NB4 (cell line): ENCODE data around the gene N4BP2.

ENCODE experiments used
- CTCF ChIP-seq: IDR thresholded peaks from one replicate; pipeline ENCODE4 v1.5.1; 2012; ENCODE audit warnings: low read depth, low read length
- MAX ChIP-seq: IDR thresholded peaks from 2 replicates; pipeline ENCODE4 v1.6.1; 2011; ENCODE audit warnings: low read depth, low read length

DNA sequence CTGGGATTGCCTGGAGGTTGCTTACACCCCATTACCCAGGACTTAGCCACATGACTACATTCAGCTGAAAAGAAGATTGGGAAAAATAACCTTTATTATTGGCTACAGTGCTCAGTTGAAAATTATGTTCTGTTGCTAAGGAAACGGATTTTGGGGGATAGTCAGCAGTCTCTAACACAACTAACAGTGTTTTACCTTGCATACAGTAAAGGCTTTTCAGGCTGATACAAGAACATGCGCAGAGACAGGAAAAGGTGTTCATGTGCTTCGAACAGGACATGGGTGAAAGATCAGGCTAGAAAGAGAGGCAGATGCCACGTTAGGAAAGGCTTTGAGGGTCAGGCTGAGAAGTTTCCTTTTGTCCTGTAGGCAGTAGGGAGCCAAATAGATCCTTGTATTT, 125.4 kb downstream of the N4BP2 start:
- TF ChIP-seq CTCF = no peak
- TF ChIP-seq MAX = no peak
